ENCODE data around the gene NUP210. TPM values are rescaled to one million over a fixed set of nuclear protein-coding genes. Genes with fewer than 3 reads are reported as not detected.

Gene NUP210
- total RNA-seq, 2 experiments from 2014 or later = 153 to 161 TPM

- POLR2A ChIA-PET = interaction anchor here (0.8 to 7.8 kb wide), 5 partner anchors 9 to 67 kb away, joined by 4 to 134 read pairs (median 4); no protein-coding TSS in a partner anchor
- Mint-ChIP-seq H3K27me3 (no peaks in the 10 kb centered on the region), H3K9me3 (no peaks in the 10 kb centered on the region), H3K4me3 (peak overlapping the region; percentile 70), H3K4me1 (peaks cover 63% of the 10 kb centered on the region), H3K36me3 (ENCODE audit: low read depth) (peaks cover 46% of the 10 kb centered on the region), H3K27ac (peak overlapping the region; percentile 97)
- peak; percentile 88 for DNase-seq
- CTCF ChIA-PET = interaction anchor here (0.9 to 8.5 kb wide), 4 partner anchors 13 to 67 kb away, joined by 5 to 119 read pairs (median 20); no protein-coding TSS in a partner anchor
Measured at GRCh38 chr3:13414040-13414729, 5.9 kb downstream of the NUP210 start.

GRCh38 chr3:13411186-13411860 lies 8.8 kb downstream of the NUP210 start:
- DNase-seq = no peak
- CTCF ChIA-PET = interaction anchor here (1.0 kb wide), 1 partner anchor 40 kb away, joined by 4 read pairs; no protein-coding TSS in a partner anchor
- H3K36me3 Mint-ChIP-seq (ENCODE audit: low read depth) = peaks cover 43% of the 10 kb centered on the region
- peaks cover 8% of the 10 kb centered on the region for H3K9me3 Mint-ChIP-seq
- no peaks in the 10 kb centered on the region for H3K27me3 Mint-ChIP-seq
- no peak overlapping the region for H3K4me3 Mint-ChIP-seq
- H3K27ac Mint-ChIP-seq = no peak overlapping the region
- POLR2A ChIA-PET = interaction anchor here (1.2 kb wide), 1 partner anchor 9 kb away, joined by 7 read pairs; the partner anchor contains the start of gene NUP210
- peaks cover 53% of the 10 kb centered on the region for H3K4me1 Mint-ChIP-seq

GRCh38 chr3:13408890-13409289 lies 11.2 kb downstream of the NUP210 start:
- ChIA-PET CTCF (interaction anchor here (1.5 kb wide), 1 partner anchor 43 kb away, joined by 4 read pairs; no protein-coding TSS in a partner anchor), POLR2A (no interaction called here)
- H3K27me3 Mint-ChIP-seq = no peaks in the 10 kb centered on the region
- H3K27ac Mint-ChIP-seq = no peak overlapping the region
- H3K9me3 Mint-ChIP-seq = peaks cover 8% of the 10 kb centered on the region
- no peak for DNase-seq
- H3K36me3 Mint-ChIP-seq (ENCODE audit: low read depth) = peaks cover 46% of the 10 kb centered on the region
- H3K4me3 Mint-ChIP-seq = no peak overlapping the region
- H3K4me1 Mint-ChIP-seq = peaks cover 32% of the 10 kb centered on the region

- Mint-ChIP-seq H3K9me3 (peaks cover 8% of the 10 kb centered on the region), H3K4me1 (peaks cover 25% of the 10 kb centered on the region), H3K27me3 (no peaks in the 10 kb centered on the region), H3K36me3 (ENCODE audit: low read depth) (peaks cover 47% of the 10 kb centered on the region), H3K4me3 (no peak overlapping the region), H3K27ac (no peak overlapping the region)
- ChIA-PET CTCF (no interaction called here), POLR2A (interaction anchor here (1.0 kb wide), 1 partner anchor 44 kb away, joined by 3 read pairs; no protein-coding TSS in a partner anchor)
- DNase-seq = no peak
Measured at GRCh38 chr3:13407926-13408325, 12.2 kb downstream of the NUP210 start.

- Mint-ChIP-seq H3K4me3 (no peak overlapping the region), H3K27me3 (no peaks in the 10 kb centered on the region), H3K9me3 (peaks cover 8% of the 10 kb centered on the region), H3K4me1 (peaks cover 22% of the 10 kb centered on the region), H3K27ac (peak overlapping the region; percentile 21), H3K36me3 (ENCODE audit: low read depth) (peaks cover 47% of the 10 kb centered on the region)
- ChIA-PET POLR2A (interaction anchor here (1.0 kb wide), 1 partner anchor 44 kb away, joined by 3 read pairs; no protein-coding TSS in a partner anchor), CTCF (interaction anchor here (0.6 kb wide), 1 partner anchor 90 kb away, joined by 5 read pairs; no protein-coding TSS in a partner anchor)
- no peak for DNase-seq
Measured at GRCh38 chr3:13407475-13407874, 12.6 kb downstream of the NUP210 start.

GRCh38 chr3:13406190-13406589 lies 13.9 kb downstream of the NUP210 start:
- POLR2A ChIA-PET = interaction anchor here (0.9 to 1.7 kb wide), 2 partner anchors 12 to 23 kb away, joined by 4 to 12 read pairs; no protein-coding TSS in a partner anchor

GRCh38 chr3:13405614-13406013 lies 14.5 kb downstream of the NUP210 start:
- ChIA-PET CTCF (interaction anchor here (0.9 to 1.5 kb wide), 5 partner anchors 11 to 53 kb away, joined by 3 to 11 read pairs (median 5); no protein-coding TSS in a partner anchor), POLR2A (interaction anchor here (0.9 to 1.7 kb wide), 3 partner anchors 13 to 24 kb away, joined by 4 to 12 read pairs (median 7); partner anchors contain the start of gene NUP210)
- peaks cover 45% of the 10 kb centered on the region for H3K36me3 Mint-ChIP-seq (ENCODE audit: low read depth)
- no peak overlapping the region for H3K27ac Mint-ChIP-seq
- no peaks in the 10 kb centered on the region for H3K27me3 Mint-ChIP-seq
- DNase-seq = no peak
- H3K9me3 Mint-ChIP-seq = peaks cover 8% of the 10 kb centered on the region
- H3K4me1 Mint-ChIP-seq = peaks cover 17% of the 10 kb centered on the region
- H3K4me3 Mint-ChIP-seq = no peak overlapping the region

More at GRCh38 chr3:13406190-13406589, 13.9 kb downstream of the NUP210 start:
- peaks cover 8% of the 10 kb centered on the region for H3K9me3 Mint-ChIP-seq
- H3K4me1 Mint-ChIP-seq = peaks cover 19% of the 10 kb centered on the region
- H3K27ac Mint-ChIP-seq = no peak overlapping the region
- CTCF ChIA-PET = interaction anchor here (0.9 to 1.5 kb wide), 5 partner anchors 10 to 53 kb away, joined by 3 to 11 read pairs (median 5); no protein-coding TSS in a partner anchor
- peaks cover 47% of the 10 kb centered on the region for H3K36me3 Mint-ChIP-seq (ENCODE audit: low read depth)
- no peak overlapping the region for H3K4me3 Mint-ChIP-seq
- H3K27me3 Mint-ChIP-seq = no peaks in the 10 kb centered on the region
- DNase-seq = no peak

- H3K4me3 Mint-ChIP-seq = no peak overlapping the region
- CTCF ChIA-PET = interaction anchor here (1.2 to 1.5 kb wide), 4 partner anchors 14 to 54 kb away, joined by 3 to 11 read pairs (median 4); no protein-coding TSS in a partner anchor
- peaks cover 43% of the 10 kb centered on the region for H3K36me3 Mint-ChIP-seq (ENCODE audit: low read depth)
- H3K4me1 Mint-ChIP-seq = peaks cover 17% of the 10 kb centered on the region
- no peaks in the 10 kb centered on the region for H3K27me3 Mint-ChIP-seq
- no peak overlapping the region for H3K27ac Mint-ChIP-seq
- H3K9me3 Mint-ChIP-seq = peaks cover 8% of the 10 kb centered on the region
- DNase-seq = no peak
- POLR2A ChIA-PET = interaction anchor here (0.9 to 1.7 kb wide), 4 partner anchors 9 to 16 kb away, joined by 3 to 12 read pairs (median 6); partner anchors contain the start of gene NUP210
Measured at GRCh38 chr3:13404626-13405452, 15.3 kb downstream of the NUP210 start.

GRCh38 chr3:13403847-13404246 lies 16.3 kb downstream of the NUP210 start:
- ChIA-PET CTCF (no interaction called here), POLR2A (interaction anchor here (0.9 to 1.1 kb wide), 2 partner anchors 13 to 17 kb away, joined by 3 read pairs; no protein-coding TSS in a partner anchor)
- H3K9me3 Mint-ChIP-seq = peaks cover 8% of the 10 kb centered on the region
- H3K27me3 Mint-ChIP-seq = no peaks in the 10 kb centered on the region
- DNase-seq = no peak
- H3K27ac Mint-ChIP-seq = no peak overlapping the region
- H3K4me1 Mint-ChIP-seq = peaks cover 17% of the 10 kb centered on the region
- peaks cover 38% of the 10 kb centered on the region for H3K36me3 Mint-ChIP-seq (ENCODE audit: low read depth)
- H3K4me3 Mint-ChIP-seq = no peak overlapping the region

GRCh38 chr3:13403213-13403819 lies 16.8 kb downstream of the NUP210 start:
- Mint-ChIP-seq H3K27me3 (no peaks in the 10 kb centered on the region), H3K4me3 (no peak overlapping the region), H3K27ac (no peak overlapping the region), H3K4me1 (peaks cover 17% of the 10 kb centered on the region), H3K36me3 (ENCODE audit: low read depth) (peaks cover 37% of the 10 kb centered on the region), H3K9me3 (peaks cover 6% of the 10 kb centered on the region)
- ChIA-PET CTCF (interaction anchor here (1.3 kb wide), 1 partner anchor 48 kb away, joined by 3 read pairs; no protein-coding TSS in a partner anchor), POLR2A (interaction anchor here (1.1 kb wide), 1 partner anchor 14 kb away, joined by 3 read pairs; no protein-coding TSS in a partner anchor)
- DNase-seq = no peak

GRCh38 chr3:13401149-13401548 lies 19.0 kb downstream of the NUP210 start:
- ChIA-PET POLR2A (no interaction called here), CTCF (no interaction called here)
- H3K27ac Mint-ChIP-seq = no peak overlapping the region
- H3K4me1 Mint-ChIP-seq = peaks cover 7% of the 10 kb centered on the region
- no peak overlapping the region for H3K4me3 Mint-ChIP-seq
- H3K9me3 Mint-ChIP-seq = no peaks in the 10 kb centered on the region
- DNase-seq = no peak
- H3K27me3 Mint-ChIP-seq = no peaks in the 10 kb centered on the region
- H3K36me3 Mint-ChIP-seq (ENCODE audit: low read depth) = peaks cover 36% of the 10 kb centered on the region
